Erythroblast (primary cell): ENCODE measurements around the gene ARPIN.
A peak's percentile ranks its signal among the peaks of the same experiment; 100 is the strongest.
"Not testable (repeated sequence)": the region's sequence is repeated elsewhere in the genome, so short reads cannot be mapped to it uniquely, and the experiment has no call there.

Experiments
- DNase-seq, 2 experiments: peaks; one replicate each; lab custom pipeline; 2025; lab: John Stamatoyannopoulos, UW
- GATA1 ChIP-seq: IDR thresholded peaks from 2 replicates; pipeline ENCODE4 v1.6.1; 2011; ENCODE audit warnings: low read depth, mild to moderate bottlenecking, control low read depth, low read length, moderate library complexity
- POLR2A ChIP-seq: IDR thresholded peaks from 2 replicates; pipeline ENCODE4 v1.6.1; 2011; ENCODE audit warnings: mild to moderate bottlenecking, low read length

The ARPIN gene

DNA sequence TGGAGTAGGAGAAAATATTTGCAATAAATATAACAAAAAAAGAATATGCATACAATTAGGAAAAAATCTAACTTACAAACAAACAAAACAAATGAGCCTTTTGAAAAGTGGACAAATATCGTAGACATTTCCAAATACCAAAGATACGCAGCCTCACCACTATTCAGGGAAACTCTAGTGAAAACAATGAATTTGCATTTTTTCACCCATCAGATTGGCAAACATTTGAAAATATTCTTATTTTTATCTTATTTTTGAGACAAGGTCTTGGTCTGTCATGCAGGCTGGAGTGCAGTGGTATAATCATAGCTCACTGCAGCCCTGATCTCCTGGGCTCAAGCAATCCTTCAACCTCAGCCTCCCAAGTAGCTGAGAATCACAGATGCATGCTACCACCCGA, 34.4 kb downstream of the ARPIN start:
- TF ChIP-seq GATA1 (no peak), POLR2A (no peak)
- DNase-seq: no peak

DNA sequence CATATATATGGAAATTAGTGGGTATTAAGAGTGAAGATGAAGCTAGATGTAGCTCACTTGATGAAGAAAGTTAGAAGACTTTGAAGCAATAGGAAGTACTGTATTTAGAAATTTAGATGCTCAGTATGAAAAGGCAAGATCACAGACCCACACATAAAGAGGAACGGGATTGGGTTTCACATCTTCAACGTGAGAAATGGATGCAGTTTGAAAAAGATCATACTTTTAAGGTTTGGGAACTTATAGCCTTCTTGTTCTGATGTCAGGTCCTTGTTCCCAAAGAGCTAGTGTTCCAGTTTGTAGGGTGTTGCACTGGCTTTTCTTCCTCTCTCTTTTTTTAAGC, 35.7 kb downstream of the ARPIN start:
- no peak for TF ChIP-seq GATA1
- DNase-seq: no peak

DNA sequence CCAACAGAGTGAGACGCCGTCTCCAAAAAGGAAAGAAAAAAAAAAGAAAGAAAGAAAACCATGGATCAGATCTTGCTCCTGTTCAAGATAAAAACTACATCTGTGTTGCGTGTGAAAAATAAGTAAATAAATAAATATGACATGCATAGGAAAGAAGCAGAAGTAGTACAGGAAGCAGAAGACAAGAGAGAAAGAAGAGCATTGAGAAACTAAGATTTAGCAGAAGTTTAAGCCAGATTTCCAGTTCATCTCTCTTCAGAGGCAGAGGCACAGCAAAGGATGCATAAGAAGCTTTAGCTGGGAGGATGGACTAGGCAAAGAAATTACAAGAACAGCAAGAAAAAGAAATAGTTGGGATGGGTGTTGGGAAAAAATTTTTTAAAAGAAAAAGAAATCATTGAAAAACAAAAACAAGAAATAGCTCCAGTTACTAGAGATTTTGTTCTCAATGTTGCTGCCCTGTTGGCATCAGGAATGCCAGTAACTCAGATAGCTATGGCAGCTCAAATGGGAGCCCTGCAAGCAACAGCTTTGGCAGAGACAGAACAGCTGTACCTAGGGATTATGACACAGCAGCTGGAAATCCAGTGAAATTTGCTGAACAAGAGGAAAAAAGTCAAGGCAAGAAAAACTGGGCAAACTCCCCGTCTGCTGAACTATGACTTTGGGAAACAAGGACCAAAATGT, 36.2 kb downstream of the ARPIN start:
- TF ChIP-seq GATA1 (no peak), POLR2A (no peak)
- no peak for DNase-seq

DNA sequence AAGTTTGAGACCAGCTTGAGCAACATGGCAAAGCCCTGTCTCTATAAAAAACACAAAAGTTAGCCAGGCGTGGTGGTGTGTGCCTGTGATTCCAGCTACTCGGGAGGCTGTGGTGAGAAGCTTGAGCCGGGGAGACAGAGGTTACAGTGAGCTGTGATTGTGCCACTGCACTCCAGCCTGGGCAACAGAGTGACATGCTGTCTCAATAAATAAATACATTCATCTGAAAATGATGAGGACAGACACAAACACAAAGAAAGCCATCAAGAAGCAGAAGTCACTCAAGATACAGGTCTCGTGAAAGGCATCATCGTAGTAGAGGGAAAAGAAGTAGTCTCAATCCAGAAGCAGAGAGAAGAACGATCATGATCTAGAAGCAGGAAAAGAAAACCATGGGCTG, 37.0 kb downstream of the ARPIN start:
- TF ChIP-seq GATA1: no peak
- no peak for TF ChIP-seq POLR2A

DNA sequence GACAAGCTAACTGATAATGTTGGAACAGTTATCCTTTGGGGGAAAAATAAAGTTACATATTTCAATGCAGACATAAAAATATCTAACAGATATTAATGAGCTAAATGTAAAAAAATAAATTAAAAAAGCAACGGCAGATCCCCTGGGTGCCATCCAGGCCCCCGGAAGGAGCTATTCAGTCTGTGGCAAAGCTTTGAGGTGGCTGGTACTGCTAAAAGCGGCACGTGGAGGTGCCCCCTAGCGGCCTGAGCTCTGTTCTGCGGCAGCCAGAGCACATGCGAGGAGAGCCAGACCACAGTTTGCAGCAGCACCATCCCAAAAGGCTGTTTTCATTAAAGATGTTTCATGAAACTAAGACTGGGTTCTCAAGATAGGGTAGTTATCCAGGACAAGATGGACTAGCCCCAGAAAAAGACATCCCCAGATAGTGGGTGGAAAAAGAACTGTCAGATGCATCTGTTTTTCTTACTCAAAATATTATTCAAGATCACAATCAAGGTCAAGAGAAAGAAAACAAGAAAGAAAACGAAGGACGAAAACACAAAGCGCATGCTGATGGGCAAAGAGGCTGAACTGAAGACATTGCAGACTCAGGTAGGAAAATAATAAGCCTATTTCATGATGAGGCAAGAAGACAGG, 37.7 kb downstream of the ARPIN start:
- peak; percentile 78 to 84 for DNase-seq
- no peak for TF ChIP-seq POLR2A
- TF ChIP-seq GATA1: no peak

More for the DNA sequence above, 37.0 kb downstream of the ARPIN start:
- DNase-seq: no peak

DNA sequence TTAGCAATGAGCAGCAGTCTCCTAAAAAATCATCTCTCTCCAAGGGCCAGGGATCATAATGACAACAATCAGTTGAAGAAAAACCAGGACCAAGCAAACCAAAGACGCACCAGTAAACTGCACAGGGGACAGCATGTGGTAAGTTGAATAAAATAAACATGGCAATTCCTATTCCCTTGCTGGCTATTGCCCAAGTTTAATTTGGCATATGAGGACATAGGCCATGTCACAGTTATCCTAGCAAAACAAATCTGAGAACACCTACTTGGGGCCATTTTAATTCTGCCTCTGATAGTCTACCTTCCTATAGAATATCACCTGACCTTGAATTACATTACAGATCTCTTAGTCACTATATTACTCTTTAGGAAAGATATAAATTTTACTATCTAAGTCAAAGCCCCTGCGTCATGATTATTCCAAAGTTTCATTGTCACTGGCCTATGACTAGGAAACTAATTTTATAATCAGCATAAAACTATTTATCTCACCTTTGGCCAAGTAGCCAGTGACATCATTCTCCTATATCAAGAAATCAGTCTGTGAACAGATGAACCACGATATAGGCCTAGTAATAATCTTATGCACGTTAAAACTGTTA, 42.0 kb downstream of the ARPIN start:
- no peak for DNase-seq
- TF ChIP-seq GATA1: no peak
- no peak for TF ChIP-seq POLR2A

DNA sequence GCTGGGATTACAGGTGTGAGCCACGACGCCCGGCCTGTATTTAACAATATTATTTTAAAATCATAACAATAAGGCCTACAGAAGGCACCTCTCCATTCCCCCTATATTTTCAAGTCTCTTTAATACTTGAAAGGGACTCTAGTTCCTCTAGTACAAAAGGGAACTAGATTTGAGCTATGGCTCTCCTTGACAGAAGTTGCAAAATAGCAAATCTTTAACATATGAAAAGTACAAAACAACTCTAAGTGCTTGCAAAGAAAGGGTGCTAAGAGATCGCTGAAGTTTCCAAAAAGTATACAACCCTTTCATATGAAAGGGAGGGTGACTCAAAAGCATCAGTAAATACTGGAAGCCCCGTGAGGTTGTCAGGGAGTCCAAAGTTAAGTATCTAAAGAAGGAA, 42.7 kb downstream of the ARPIN start:
- no peak for TF ChIP-seq GATA1
- no peak for TF ChIP-seq POLR2A
- no peak for DNase-seq

DNA sequence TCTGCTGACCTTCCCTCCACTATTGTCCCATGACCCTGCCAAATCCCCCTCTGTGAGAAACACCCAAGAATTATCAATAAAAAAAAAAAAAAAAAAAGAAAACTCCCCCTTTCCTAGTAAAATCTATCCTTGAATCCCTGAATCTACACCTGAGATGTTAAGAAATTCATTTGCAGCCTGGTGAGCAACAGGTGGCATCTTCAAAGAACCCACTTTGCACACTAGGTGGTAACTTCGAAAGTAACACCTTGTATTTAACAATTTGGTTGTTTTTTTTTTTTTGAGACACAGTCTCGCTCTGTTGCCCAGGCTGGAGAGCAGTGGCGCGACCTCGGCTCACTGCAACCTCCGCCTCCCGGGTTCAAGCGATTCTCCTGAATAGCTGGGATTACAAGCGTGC, 43.3 kb downstream of the ARPIN start:
- DNase-seq: not testable (repeated sequence)

DNA sequence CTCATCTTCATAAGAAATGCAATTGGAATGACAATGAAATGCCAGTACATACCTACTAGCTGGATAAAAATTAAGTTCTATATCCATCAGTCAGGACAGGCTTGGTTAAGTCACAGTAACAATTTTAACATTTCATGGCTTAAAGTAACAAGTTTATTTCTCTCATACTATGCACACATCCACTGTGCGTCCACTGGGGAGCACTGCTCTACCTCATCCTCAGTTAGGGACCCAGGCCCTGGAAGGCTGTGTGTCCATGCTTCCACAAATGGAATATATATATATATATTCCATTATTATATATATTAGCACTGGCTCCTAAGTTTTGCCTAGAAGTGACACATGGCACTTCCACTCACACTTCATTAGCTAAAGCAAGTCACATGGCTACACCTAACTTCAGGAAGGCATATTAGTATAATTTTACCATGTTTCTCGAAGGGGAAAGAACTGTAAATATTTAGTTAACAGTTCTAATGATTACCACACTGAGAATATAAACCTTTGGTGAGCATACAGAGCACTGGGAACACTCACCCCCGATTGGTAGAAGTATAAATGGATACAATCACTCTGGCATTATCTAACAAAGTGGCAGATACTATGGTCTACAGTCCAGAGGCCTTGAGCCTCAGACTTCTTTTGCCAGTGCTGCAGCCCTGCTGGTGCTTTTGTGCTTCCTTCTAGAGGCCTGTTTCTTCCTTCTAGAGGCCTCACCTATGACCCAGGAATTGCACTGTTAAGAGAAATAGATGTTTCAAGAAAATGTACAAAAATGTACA, 47.6 kb downstream of the ARPIN start:
- no peak for TF ChIP-seq GATA1
- TF ChIP-seq POLR2A: no peak
- no peak for DNase-seq

DNA sequence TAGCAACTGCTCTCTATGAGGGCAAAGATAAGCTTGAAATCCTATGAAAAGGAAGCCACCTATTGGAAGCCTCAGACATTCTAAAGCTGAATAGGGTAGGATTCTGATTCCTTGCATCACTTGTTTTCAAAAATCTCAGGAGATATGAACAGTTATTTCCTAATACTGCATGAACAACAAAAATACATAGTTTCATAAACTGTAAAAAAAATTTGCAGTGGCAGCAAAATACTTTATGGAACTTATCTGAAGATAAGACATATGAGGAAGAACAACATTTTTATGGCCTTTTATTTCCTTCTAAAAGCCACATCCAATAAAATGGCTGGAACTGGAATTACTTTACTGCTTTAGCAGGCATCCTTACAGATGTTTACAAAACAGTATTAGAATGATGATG, 48.8 kb downstream of the ARPIN start:
- TF ChIP-seq GATA1 (no peak), POLR2A (no peak)
- no peak for DNase-seq

DNA sequence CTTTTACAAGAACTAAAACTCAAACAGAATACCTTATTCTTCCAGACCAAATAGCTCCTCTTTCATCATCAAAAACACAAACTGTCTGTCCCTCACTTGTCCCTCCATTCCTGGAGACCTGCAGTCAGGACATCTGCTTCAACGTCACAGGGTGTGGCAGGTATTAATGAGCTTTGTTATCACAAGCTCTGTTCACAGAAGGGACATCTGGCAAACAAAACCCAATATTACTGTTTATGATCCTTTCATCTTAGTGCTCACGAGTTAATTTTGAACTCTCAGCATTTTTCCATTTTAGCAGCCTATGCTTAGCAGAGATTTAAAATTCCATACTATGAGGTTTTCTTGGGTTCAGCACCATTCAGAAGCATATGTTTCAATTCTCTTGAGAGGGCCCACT, 51.9 kb downstream of the ARPIN start:
- no peak for TF ChIP-seq GATA1
- TF ChIP-seq POLR2A: no peak
- DNase-seq: peak; percentile 43 to 62

DNA sequence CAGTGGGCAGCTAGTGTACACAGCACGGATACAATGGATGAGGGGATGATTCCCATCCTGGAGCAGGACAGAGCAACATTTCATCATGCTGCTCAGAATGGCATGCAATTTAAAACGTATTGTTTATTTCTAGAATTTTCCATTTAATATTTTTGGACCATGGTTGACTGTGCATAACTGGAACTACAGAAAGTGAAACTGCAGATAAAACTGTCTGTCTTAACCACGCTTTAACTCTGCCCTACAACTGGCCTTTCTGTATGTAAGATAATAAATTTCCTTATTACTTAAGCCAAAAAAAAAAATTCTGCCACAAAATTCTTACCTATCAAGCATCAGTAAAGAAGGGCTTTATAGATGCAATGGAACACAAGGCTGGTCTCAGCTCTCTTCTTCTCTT, 52.3 kb downstream of the ARPIN start:
- no peak for TF ChIP-seq POLR2A
- no peak for TF ChIP-seq GATA1
- DNase-seq: no peak

DNA sequence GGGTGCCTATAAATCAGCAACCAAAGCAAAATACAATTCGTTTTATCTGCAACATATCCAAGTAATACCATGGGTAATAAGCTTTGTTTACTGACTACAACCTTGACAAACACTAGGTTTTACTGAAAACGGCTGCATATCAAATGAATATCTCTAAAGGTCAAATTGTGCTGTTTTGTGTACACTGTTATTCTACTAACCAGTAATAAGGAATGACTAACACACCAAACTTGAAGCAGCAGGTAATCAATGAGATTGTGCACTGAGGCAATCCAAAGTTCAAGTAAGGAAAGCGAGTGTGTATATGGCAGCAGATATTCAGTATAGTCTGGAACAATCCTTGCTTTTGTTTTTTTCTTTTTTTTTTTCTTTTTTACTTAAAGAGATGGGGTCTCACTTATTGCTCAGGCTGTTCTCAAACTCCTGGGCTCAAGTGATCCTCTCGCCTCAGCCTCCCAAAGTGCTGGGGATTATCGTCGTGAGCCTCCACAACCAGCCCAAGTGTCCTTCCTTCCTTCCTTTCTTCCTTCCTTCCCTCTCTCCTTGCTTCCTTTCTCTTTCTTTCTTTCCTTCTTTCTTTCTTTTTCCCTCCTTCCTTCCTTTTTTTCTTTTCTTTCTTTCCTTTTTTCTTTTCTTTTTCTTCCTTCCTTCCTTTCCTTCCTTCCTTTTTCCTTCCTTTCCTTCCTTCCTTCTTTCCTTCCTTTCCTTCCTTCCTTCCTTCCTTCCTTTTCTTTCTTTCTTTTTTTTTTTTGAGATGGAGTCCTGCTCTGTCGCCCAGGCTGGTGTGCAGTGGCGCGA, 53.9 kb downstream of the ARPIN start:
- DNase-seq: no peak
- TF ChIP-seq POLR2A (no peak), GATA1 (no peak)

DNA sequence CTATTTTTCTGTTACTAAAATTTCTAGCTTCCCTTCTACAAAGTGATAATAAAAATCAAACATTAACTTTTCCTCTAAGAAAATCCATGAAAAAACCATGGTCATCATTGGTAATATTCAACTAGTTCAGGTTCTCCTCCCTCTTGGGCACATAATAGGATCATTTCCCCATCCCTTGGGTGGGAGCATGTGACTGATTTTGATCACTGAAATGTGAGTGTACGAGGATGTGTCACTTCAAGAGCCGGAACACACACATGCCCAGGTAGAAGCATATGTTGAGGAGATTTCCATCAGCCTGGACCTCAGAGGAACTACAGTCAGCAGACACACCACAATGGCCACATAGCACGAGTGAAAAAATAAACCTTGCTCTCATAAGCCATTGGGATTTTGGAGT, 55.1 kb downstream of the ARPIN start:
- no peak for DNase-seq
- TF ChIP-seq GATA1 (no peak), POLR2A (no peak)
